Tibial artery (tissue), 4 donors: Measurements from ENCODE around the gene CTSL.
"Not testable (repeated sequence)": the region's sequence is repeated elsewhere in the genome, so short reads cannot be mapped to it uniquely, and the experiment has no call there.

Experiments used
- DNase-seq, 2 donors: peaks; one replicate each; pipeline ENCODE4 v3.0.0-alpha.2; 2019
- H3K27ac ChIP-seq, 2 donors: fragments of 200-600 bp; sonication (generic) in 1 of 2; 1 replicate in 1 of 2; 2 replicates in 1 of 2; pipeline ENCODE4 v1.5.1; 2018 to 2019; ENCODE audit warnings: mild to moderate bottlenecking in 1 of 2
- H3K27me3 ChIP-seq, 2 donors: fragments of 200-600 bp; sonication (generic) in 1 of 2; one replicate each; pipeline versions ENCODE4 v1.5.1 to v1.6.0; 2016 to 2019
- H3K36me3 ChIP-seq, 3 donors: fragments of 200-600 bp; sonication (generic) in 2 of 3; one replicate each; pipeline ENCODE4 v1.5.1; 2016 to 2019; ENCODE audit warnings: mild to moderate bottlenecking in 2 of 3
- H3K4me1 ChIP-seq, 4 donors: fragments of 200-600 bp; sonication (generic) in 2 of 4; 1 replicate in 3 of 4; 2 replicates in 1 of 4; pipeline ENCODE4 v1.5.1; 2016 to 2019
- H3K4me3 ChIP-seq, 2 donors: fragments of 200-600 bp; sonication (generic) in 1 of 2; 1 replicate in 1 of 2; 2 replicates in 1 of 2; pipeline ENCODE4 v1.5.1; 2018 to 2019; ENCODE audit warnings: mild to moderate bottlenecking in 2 of 2
- H3K9me3 ChIP-seq, 3 donors: fragments of 200-600 bp; sonication (generic) in 1 of 3; one replicate each; pipeline ENCODE4 v1.5.1; 2016 to 2019
- intact Hi-C: fragments of 100-400 bp; cut with DNase I; formaldehyde crosslinking; loops from one replicate; pipeline ENCODE4 v1.15.0; 2023; ENCODE audit warnings: low total_unique reads
- TF ChIP-seq, protein P1 (sequence below), 2 experiments: fragments of 200-600 bp in 1 of 2; fragments of 450-650 bp in 1 of 2; IDR thresholded peaks; one replicate each; pipeline ENCODE4 v1.5.1; 2017 to 2019; ENCODE audit warnings: antibody characterized with exemption in 2 of 2, mild to moderate bottlenecking in 1 of 2, moderate library complexity in 1 of 2

The CTSL gene

DNA sequence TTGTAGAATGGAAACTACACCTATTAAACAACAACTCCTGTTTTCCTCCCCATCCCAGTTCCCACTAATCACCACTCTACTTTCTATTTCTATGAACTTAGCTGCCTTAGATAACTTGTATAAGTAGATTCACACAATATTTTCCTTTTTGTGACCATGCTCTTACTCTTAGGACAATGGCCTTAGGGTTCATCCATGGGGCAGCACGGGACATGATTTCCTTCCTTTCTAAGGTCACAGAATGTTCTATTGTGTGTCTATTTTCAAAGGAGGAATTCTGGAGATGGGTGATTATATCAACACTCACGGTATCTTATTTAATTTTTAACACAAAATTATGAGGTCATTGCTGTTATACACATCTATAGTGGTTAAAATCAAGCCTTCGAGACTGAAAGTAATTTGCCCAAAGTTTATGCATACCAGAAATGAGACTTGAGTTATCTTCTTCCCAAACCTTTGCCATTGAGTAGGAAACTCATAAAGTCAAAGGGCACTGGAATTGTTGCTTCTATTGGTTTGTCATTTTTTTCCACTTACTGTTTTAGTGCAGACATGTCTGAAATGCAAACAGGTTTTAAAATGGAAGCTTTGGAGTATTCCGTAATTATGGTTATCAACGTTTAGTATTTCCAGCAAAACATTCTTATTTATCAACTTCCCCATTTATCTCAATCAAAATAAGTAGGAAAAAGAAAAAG, 23.6 kb downstream of the CTSL start:
- no peak overlapping the region for H3K27ac ChIP-seq
- intact Hi-C loops = loop anchor here (10.0 kb wide), 1 partner anchor 55 kb away; no protein-coding TSS in a partner anchor
- no peak for DNase-seq
- no peaks in the 10 kb centered on the region for H3K4me1 ChIP-seq
- TF ChIP-seq, protein P1, sequence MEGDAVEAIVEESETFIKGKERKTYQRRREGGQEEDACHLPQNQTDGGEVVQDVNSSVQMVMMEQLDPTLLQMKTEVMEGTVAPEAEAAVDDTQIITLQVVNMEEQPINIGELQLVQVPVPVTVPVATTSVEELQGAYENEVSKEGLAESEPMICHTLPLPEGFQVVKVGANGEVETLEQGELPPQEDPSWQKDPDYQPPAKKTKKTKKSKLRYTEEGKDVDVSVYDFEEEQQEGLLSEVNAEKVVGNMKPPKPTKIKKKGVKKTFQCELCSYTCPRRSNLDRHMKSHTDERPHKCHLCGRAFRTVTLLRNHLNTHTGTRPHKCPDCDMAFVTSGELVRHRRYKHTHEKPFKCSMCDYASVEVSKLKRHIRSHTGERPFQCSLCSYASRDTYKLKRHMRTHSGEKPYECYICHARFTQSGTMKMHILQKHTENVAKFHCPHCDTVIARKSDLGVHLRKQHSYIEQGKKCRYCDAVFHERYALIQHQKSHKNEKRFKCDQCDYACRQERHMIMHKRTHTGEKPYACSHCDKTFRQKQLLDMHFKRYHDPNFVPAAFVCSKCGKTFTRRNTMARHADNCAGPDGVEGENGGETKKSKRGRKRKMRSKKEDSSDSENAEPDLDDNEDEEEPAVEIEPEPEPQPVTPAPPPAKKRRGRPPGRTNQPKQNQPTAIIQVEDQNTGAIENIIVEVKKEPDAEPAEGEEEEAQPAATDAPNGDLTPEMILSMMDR (IDR thresholded peaks at IDR 0.05) = no peak
- no peaks in the 10 kb centered on the region for H3K9me3 ChIP-seq
- no peaks in the 10 kb centered on the region for H3K36me3 ChIP-seq
- H3K4me3 ChIP-seq = no peak overlapping the region
- H3K27me3 ChIP-seq = peaks cover 0 to 4% of the 10 kb centered on the region in 2 donors

DNA sequence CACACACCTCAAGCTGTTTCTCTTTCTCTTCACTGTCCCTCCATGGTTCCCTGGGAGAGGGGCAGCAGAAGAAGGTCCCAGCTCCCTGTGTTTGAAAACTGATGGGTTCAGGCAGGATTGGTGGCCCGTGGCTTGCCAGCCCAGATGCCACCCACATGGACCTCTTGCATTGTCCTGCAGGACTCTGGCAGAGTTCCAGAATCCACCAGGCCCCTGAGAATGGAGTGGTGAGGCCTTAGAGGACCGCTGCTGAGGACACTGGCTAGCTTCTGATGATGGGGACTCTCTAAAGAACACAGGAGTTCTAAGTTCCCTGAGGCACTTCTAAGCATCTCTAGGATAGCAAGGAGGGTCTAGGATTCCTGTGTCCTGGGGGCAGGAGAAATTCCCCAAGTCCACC, 24.8 kb downstream of the CTSL start:
- no peak for DNase-seq
- H3K4me3 ChIP-seq = no peak overlapping the region
- intact Hi-C loops = no loop called here
- no peaks in the 10 kb centered on the region for H3K36me3 ChIP-seq
- H3K9me3 ChIP-seq = no peaks in the 10 kb centered on the region
- no peaks in the 10 kb centered on the region for H3K4me1 ChIP-seq
- H3K27me3 ChIP-seq = peaks cover 0 to 4% of the 10 kb centered on the region in 2 donors
- TF ChIP-seq, protein P1 (IDR thresholded peaks at IDR 0.05) = no peak
- H3K27ac ChIP-seq = no peak overlapping the region

DNA sequence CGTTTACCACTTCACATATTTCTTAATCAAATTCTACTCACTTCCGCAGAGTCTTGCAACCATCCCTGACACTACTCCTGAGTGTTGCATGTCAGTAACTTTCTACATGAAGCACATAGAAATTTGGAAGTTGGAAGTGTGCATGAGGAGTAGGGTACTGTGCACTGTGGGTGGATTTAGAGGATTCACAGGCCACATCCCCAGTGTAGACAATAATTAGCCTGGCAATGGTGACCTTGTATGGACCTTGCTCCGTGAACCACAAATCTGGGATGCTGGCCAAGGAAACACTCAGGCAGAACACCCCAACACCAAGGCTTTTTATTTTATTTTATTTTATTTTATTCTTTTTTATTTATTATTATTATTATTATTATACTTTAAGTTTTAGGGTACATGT, 25.5 kb downstream of the CTSL start:
- Histone ChIP-seq H3K9me3 (no peaks in the 10 kb centered on the region), H3K27ac (no peak overlapping the region), H3K4me1 (no peaks in the 10 kb centered on the region), H3K36me3 (no peaks in the 10 kb centered on the region), H3K4me3 (no peak overlapping the region), H3K27me3 (peaks cover 0 to 4% of the 10 kb centered on the region in 2 donors)
- TF ChIP-seq, protein P1 (IDR thresholded peaks at IDR 0.05) = no peak
- intact Hi-C loops = no loop called here
- DNase-seq = no peak

DNA sequence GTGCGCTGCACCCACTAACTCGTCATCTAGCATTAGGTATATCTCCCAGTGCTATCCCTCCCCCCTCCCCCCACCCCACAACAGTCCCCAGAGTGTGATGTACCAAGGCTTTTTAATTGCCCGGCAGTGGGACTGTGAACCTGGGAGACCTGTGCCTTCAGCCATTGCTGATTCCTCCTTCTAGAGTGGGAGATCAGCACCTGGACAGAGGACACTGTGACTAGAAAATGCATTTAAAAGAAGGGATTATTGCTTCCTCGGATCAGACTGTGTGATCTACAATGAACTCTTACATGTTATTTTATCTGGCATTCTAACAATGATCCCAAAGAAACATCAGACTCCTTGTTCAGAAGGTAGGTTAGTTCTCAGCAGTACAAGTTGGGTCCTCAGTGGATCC, 25.9 kb downstream of the CTSL start:
- Histone ChIP-seq H3K4me3 (no peak overlapping the region), H3K27ac (no peak overlapping the region), H3K27me3 (peaks cover 0 to 4% of the 10 kb centered on the region in 2 donors), H3K4me1 (no peaks in the 10 kb centered on the region), H3K9me3 (no peaks in the 10 kb centered on the region), H3K36me3 (no peaks in the 10 kb centered on the region)
- intact Hi-C loops = no loop called here
- DNase-seq = no peak
- TF ChIP-seq, protein P1 (IDR thresholded peaks at IDR 0.05) = no peak

DNA sequence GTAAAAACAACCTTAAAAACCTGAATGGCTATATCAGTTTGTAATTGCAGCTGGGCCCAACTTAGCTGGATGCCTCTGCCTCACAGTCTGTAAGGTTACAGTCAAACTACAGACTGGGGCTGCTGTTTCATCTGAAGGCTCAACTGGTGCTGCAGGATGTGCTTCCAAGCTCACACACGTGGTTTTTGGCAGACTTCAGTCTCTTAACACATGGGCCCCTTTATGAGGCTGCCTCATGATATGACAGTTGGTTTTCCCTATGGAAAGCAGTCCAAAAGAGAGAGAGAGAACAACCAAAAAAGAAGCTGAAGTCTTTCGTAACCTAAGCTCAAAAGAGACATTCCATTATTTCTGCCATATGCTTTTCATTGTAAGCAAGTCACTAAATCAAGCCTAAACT, 27.4 kb downstream of the CTSL start:
- Histone ChIP-seq H3K36me3 (no peaks in the 10 kb centered on the region), H3K4me1 (no peaks in the 10 kb centered on the region), H3K9me3 (no peaks in the 10 kb centered on the region), H3K27me3 (no peaks in the 10 kb centered on the region), H3K27ac (no peak overlapping the region), H3K4me3 (no peak overlapping the region)
- TF ChIP-seq, protein P1 (IDR thresholded peaks at IDR 0.05) = no peak
- DNase-seq = no peak
- intact Hi-C loops = no loop called here

DNA sequence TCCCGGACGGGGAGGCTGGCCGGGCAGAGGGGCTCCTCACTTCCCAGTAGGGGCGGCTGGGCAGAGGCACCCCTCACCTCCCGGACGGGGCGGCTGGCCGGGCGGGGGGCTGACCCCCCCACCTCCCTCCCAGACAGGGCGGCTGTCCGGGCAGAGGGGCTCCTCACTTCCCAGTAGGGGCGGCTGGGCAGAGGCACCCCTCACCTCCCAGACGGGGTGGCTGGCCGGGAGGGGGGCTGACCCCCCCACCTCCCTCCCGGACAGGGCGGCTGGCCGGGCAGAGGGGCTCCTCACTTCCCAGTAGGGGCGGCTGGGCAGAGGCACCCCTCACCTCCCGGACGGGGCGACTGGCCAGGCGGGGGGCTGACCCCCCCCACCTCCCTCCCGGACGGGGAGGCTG, 32.4 kb downstream of the CTSL start:
- H3K4me1 ChIP-seq, DNase-seq, H3K27ac ChIP-seq, intact Hi-C loops, H3K36me3 ChIP-seq, H3K4me3 ChIP-seq, H3K9me3 ChIP-seq, H3K27me3 ChIP-seq: not testable (repeated sequence)

DNA sequence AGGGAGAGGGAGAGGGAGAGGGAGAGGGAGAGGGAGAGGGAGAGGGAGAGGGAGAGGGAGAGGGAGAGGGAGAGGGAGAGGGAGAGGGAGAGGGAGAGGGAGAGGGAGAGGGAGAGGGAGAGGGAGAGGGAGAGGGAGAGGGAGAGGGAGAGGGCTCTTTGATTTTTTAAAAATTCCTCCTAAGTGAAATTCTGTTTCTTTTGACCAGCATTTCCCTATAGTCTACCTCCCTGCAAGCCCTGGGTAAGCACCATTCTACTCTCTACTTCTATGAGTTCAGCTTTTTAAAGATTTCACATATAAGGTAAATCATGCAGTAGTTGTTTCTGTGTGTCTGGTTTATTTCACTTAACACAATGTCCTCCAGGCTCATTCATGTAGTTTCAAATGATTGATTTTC, 34.1 kb downstream of the CTSL start:
- H3K27ac ChIP-seq, H3K27me3 ChIP-seq, DNase-seq, H3K4me1 ChIP-seq, H3K36me3 ChIP-seq, H3K9me3 ChIP-seq, intact Hi-C loops, H3K4me3 ChIP-seq: not testable (repeated sequence)
